Measurements from ENCODE around the gene HSP90AB1. TPM values are rescaled to one million over a fixed set of nuclear protein-coding genes. Genes with fewer than 3 reads are reported as not detected.

HSP90AB1 gene
- polyA plus RNA-seq, 1 donor from 2014 or later, result 522 TPM

- H3K79me2 ChIP-seq (replicated peaks; ENCODE audit: insufficient read depth, low read length), result peaks cover 52% of the 10 kb centered on the region
- no peak overlapping the region for H3K4me3 ChIP-seq (ENCODE audit: low read length)
- peaks cover 16% of the 10 kb centered on the region for H3K36me3 ChIP-seq (ENCODE audit: insufficient read depth, low read length)
- no peak overlapping the region for H3K4me2 ChIP-seq (ENCODE audit: low read length)
- peaks cover 5% of the 10 kb centered on the region for H4K20me1 ChIP-seq (ENCODE audit: insufficient read depth)
- no peaks in the 10 kb centered on the region for H3K27me3 ChIP-seq (ENCODE audit: insufficient read depth, low read depth, low read length)
- no peak overlapping the region for H3K27ac ChIP-seq (ENCODE audit: low read length)
- H3K9me3 ChIP-seq (ENCODE audit: low read length), result no peaks in the 10 kb centered on the region
- H2AFZ ChIP-seq (ENCODE audit: low read depth, low read length), result no peak overlapping the region
- no peaks in the 10 kb centered on the region for H3K9me2 ChIP-seq (ENCODE audit: insufficient read depth, low read length)
- H3K9ac ChIP-seq (ENCODE audit: low read length), result no peak overlapping the region
- peak; percentile 40 for TF ChIP-seq CTCF (IDR thresholded peaks at IDR 0.05; ENCODE audit: poor library complexity, severe bottlenecking)
- no peak for TF ChIP-seq EZH2 (IDR thresholded peaks at IDR 0.05; ENCODE audit: borderline replicate concordance, insufficient read depth, low read length, poor library complexity, severe bottlenecking)
- H3F3A ChIP-seq (ENCODE audit: insufficient read depth, low read length, poor library complexity, severe bottlenecking), result no peaks in the 10 kb centered on the region
Measured at GRCh38 chr6:44253307-44254101, 6.6 kb downstream of the HSP90AB1 start.

GRCh38 chr6:44254191-44255104, 7.5 kb downstream of the HSP90AB1 start:
- Histone ChIP-seq H3K9me3 (ENCODE audit: low read length) (no peaks in the 10 kb centered on the region), H3K9me2 (ENCODE audit: insufficient read depth, low read length) (no peaks in the 10 kb centered on the region), H3K79me2 (replicated peaks; ENCODE audit: insufficient read depth, low read length) (peaks cover 42% of the 10 kb centered on the region), H4K20me1 (ENCODE audit: insufficient read depth) (peaks cover 5% of the 10 kb centered on the region), H3K27ac (ENCODE audit: low read length) (no peak overlapping the region), H3F3A (ENCODE audit: insufficient read depth, low read length, poor library complexity, severe bottlenecking) (no peaks in the 10 kb centered on the region), H3K36me3 (ENCODE audit: insufficient read depth, low read length) (peaks cover 16% of the 10 kb centered on the region), H3K4me2 (ENCODE audit: low read length) (no peak overlapping the region), H3K27me3 (ENCODE audit: insufficient read depth, low read depth, low read length) (no peaks in the 10 kb centered on the region), H3K4me3 (ENCODE audit: low read length) (peak overlapping the region; percentile 98), H3K9ac (ENCODE audit: low read length) (peak overlapping the region; percentile 1), H2AFZ (ENCODE audit: low read depth, low read length) (no peak overlapping the region)
- TF ChIP-seq POLR2AphosphoS5 (IDR thresholded peaks at IDR 0.05) (peak; percentile 38), EP300 (conservative IDR thresholded peaks at IDR 0.05; ENCODE audit: poor library complexity, severe bottlenecking) (no peak), SMC3 (conservative IDR thresholded peaks at IDR 0.05; ENCODE audit: poor library complexity) (no peak)

- Histone ChIP-seq H3K27ac (ENCODE audit: low read length) (no peak overlapping the region), H3K9me2 (ENCODE audit: insufficient read depth, low read length) (no peaks in the 10 kb centered on the region), H3K9me3 (ENCODE audit: low read length) (no peaks in the 10 kb centered on the region), H3K79me2 (replicated peaks; ENCODE audit: insufficient read depth, low read length) (peaks cover 34% of the 10 kb centered on the region), H3K4me2 (ENCODE audit: low read length) (peak overlapping the region; percentile 94), H3K27me3 (ENCODE audit: insufficient read depth, low read depth, low read length) (no peaks in the 10 kb centered on the region), H3K9ac (ENCODE audit: low read length) (peak overlapping the region; percentile 96), H2AFZ (ENCODE audit: low read depth, low read length) (no peak overlapping the region), H3F3A (ENCODE audit: insufficient read depth, low read length, poor library complexity, severe bottlenecking) (no peaks in the 10 kb centered on the region), H4K20me1 (ENCODE audit: insufficient read depth) (no peaks in the 10 kb centered on the region), H3K36me3 (ENCODE audit: insufficient read depth, low read length) (peaks cover 12% of the 10 kb centered on the region), H3K4me3 (ENCODE audit: low read length) (peak overlapping the region; percentile 98)
- TF ChIP-seq SMC3 (conservative IDR thresholded peaks at IDR 0.05; ENCODE audit: poor library complexity) (no peak), RAD21 (conservative IDR thresholded peaks at IDR 0.05) (no peak), POLR2AphosphoS5 (IDR thresholded peaks at IDR 0.05) (peak; percentile 6), MXI1 (conservative IDR thresholded peaks at IDR 0.05; ENCODE audit: poor library complexity, severe bottlenecking) (no peak), EP300 (conservative IDR thresholded peaks at IDR 0.05; ENCODE audit: poor library complexity, severe bottlenecking) (no peak), REST (IDR thresholded peaks at IDR 0.05; ENCODE audit: borderline replicate concordance) (no peak), CTCF (IDR thresholded peaks at IDR 0.05; ENCODE audit: poor library complexity, severe bottlenecking) (no peak)
Measured at GRCh38 chr6:44255105-44255808, 8.4 kb downstream of the HSP90AB1 start.

All from neural cell (in vitro differentiated cells).